ENCODE data around the gene TNXB. TPM values are rescaled to one million over a fixed set of nuclear protein-coding genes. Genes with fewer than 3 reads are reported as not detected.
A peak's percentile ranks its signal among the peaks of the same experiment; 100 is the strongest.

Gene TNXB
- total RNA-seq, 1 donor from 2014 or later: 0.23 TPM

DNA sequence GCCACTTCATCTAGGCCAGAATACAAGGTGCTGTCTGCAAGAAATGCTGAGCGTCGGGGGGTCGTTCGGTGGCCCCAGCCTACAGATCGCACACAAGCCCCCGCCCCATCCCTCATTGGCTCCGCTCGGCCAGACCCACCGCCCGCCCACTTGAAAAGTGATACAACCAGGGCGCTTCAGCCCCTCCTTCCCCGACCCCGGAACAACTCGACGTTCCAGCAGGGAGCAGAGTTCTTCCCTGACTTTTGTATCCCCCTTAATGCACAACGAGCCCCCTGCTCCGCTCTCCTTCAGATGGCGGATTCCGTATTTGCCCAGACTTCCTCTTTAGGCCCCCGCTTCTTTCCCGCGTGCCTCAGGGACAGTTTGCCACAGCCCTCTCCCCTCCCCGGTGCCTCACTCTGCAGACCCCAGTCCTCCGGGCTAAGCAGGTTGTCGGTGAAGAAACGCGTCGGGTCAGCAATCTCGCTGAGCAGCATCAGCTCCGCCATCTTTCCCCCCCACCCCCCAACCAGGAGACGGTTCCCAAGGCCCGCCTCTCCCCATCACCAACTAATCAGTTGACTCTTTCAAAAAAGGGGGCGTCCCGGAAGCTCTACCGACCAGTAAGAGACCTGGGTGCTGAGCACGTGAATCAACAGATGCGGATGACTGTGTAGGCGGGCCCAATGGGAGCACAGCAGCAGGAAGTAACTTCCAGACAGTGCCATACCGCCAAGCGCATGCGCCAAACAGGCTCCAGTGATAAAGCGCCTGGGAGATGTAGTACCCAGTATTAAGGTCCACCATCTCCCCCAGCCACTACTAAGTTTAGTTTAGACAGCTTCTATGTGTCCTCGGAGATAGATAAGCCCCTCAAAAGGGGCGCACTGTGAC is 18.8 kb upstream of the TNXB start, which contains the start of gene ATF6B:
TSS of gene ATF6B (minus strand) at position 530 of the 876 bp plus-strand sequence. CDS start at position 491, 39 bp downstream.
- DNase-seq (ENCODE audit: low read depth): peak; percentile 92
- H3K4me3 ChIP-seq (ENCODE audit: low read depth, low read length): peak within 1 kb of the TSS; percentile 88
- TF ChIP-seq CTCF (conservative IDR thresholded peaks at IDR 0.05; ENCODE audit: low read depth, low read length): no peak

GRCh38 chr6:32127409-32127716 is 18.2 kb upstream of the TNXB start:
- no peak for TF ChIP-seq CTCF (conservative IDR thresholded peaks at IDR 0.05; ENCODE audit: low read depth, low read length)
- no peak for DNase-seq (ENCODE audit: low read depth)
- H3K4me3 ChIP-seq (ENCODE audit: low read depth, low read length): peak overlapping the region; percentile 88

DNA sequence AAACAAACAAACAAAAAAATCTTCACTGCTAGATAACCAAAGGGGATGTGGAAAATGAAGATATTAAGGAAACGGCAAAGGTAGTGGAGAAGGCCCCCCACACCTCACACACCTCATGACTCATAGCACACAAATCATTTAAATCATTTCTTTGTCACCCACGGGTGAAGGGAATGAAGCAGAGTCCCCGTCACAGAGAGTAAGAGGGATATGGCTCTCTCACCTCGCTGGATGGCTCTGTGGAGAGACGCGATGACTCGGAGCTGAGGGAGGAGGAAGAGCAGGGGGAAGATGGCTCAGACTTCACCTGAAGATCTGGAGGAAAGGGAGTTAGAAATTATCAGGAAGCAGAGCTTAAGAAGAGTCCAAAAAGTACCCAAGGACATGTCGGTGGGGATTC is 17.7 kb upstream of the TNXB start:
- no peak for DNase-seq (ENCODE audit: low read depth)
- no peak for TF ChIP-seq CTCF (conservative IDR thresholded peaks at IDR 0.05; ENCODE audit: low read depth, low read length)
- H3K4me3 ChIP-seq (ENCODE audit: low read depth, low read length): peak overlapping the region; percentile 88

DNA sequence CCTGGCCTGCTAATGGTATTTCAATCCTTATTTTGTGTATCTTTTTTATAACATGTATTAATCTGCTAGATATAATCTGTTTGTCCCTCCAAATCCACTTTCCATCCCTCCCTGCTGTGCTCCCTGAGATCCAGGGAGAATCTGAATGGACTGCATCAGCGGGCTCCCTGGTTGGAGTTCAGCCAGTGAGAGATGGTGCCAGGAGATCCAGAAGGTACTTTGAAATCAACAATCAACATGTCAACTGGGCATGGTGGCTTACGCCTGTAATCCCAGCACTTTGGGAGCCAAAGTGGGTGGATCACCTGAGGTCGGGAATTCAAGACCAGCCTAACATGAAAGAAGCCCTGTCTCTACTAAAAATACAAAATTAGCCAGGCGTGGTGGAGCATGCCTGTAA is 14.5 kb upstream of the TNXB start:
- no peak for TF ChIP-seq CTCF (conservative IDR thresholded peaks at IDR 0.05; ENCODE audit: low read depth, low read length)
- H3K4me3 ChIP-seq (ENCODE audit: low read depth, low read length): no peak overlapping the region
- DNase-seq (ENCODE audit: low read depth): no peak

GRCh38 chr6:32120573-32121059 is 11.5 kb upstream of the TNXB start:
- no peak for TF ChIP-seq CTCF (conservative IDR thresholded peaks at IDR 0.05; ENCODE audit: low read depth, low read length)
- DNase-seq (ENCODE audit: low read depth): no peak
- no peak overlapping the region for H3K4me3 ChIP-seq (ENCODE audit: low read depth, low read length)

DNA sequence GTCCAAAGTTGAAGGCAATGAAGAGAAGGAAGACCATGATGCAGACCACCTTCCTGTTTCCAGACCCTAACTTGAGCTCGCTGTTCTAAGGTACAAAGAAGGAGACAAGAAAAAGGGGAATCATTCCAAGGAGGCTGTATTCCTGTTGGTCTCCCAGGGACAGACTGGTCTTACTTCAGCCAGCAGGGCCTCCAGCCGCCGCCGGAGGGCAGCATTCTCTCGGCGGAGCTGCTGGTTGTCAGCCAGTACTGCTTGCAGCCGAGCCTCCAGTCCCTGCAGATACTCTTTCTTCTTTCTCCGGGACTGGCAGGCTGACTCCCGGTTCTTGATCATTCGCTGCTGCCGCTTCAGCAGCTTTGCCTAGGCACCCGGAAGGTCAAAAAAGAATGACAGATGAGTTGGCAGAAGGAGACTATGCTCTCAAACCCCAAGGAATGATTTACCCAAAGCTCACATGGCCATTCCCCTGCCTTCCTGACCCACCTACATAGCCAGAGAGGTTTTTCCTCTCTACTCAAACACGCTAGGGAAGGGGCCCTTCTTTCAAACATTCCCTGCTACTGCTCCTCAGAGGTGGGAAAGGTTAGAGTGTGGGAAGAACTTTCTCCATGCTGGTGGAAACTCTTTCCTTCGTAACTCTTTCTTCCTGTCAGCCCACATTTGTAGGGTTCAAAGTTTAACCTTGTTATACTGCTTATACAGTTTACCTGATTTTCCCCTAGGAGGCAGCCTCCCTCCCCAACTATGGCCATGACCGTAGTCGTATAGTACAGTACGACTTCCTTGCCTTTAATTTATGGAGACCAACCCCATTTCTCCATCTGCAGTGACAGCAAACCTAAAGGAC is 9.9 kb upstream of the TNXB start:
- no peak overlapping the region for H3K4me3 ChIP-seq (ENCODE audit: low read depth, low read length)
- peak; percentile 37 for DNase-seq (ENCODE audit: low read depth)
- TF ChIP-seq CTCF (conservative IDR thresholded peaks at IDR 0.05; ENCODE audit: low read depth, low read length): peak; percentile 92

Measured in epithelial cell of proximal tubule (primary cell).